B cell (primary cell): ENCODE measurements around the gene EDC4. TPM values are rescaled to one million over a fixed set of nuclear protein-coding genes. Genes with fewer than 3 reads are reported as not detected.

Experiments
- ATAC-seq: fragments of 200-7000 bp; cut with Tn5 transposase; one replicate; pipeline ENCODE4 v1.10.0; 2021; ENCODE audit warnings: low read depth, mild to moderate bottlenecking, moderate number of reproducible peaks, moderate library complexity
- CTCF ChIA-PET: fragments of 350-600 bp; sonication (Branson Sonifier 250); formaldehyde crosslinking; loops from one replicate; lab custom pipeline; 2021; ENCODE audit warnings: antibody characterized with exemption, inconsistent platforms; lab: Charles Lee
- POLR2A ChIA-PET: fragments of 350-600 bp; sonication (Branson Sonifier 250); formaldehyde crosslinking; loops from one replicate; lab custom pipeline; 2021; ENCODE audit warnings: antibody characterized with exemption; lab: Charles Lee
- DNase-seq: peaks from one replicate; pipeline ENCODE4 v3.0.0; 2013
- H2AFZ ChIP-seq: 2 replicates; pipeline ENCODE4 v1.6.1; 2012; ENCODE audit warnings: mild to moderate bottlenecking, low read depth, low read length; ENCODE audit not compliant: insufficient read depth, poor library complexity, severe bottlenecking
- H3K27ac ChIP-seq, 2 donors: 1 replicate in 1 of 2; 2 replicates in 1 of 2; pipeline ENCODE4 v1.5.1; 2012 to 2013; ENCODE audit warnings: low read length in 2 of 2, mild to moderate bottlenecking in 2 of 2, moderate library complexity in 1 of 2
- H3K27me3 ChIP-seq, 4 experiments: fragments of 200-600 bp in 1 of 4; sonication (generic) in 1 of 4; replicated peaks in 1 of 4; 1 replicate in 2 of 4; 2 replicates in 2 of 4; pipeline versions ENCODE4 v1.6.1 to v1.7.0; 2013 to 2016; ENCODE audit warnings: low read length in 3 of 4, mild to moderate bottlenecking in 2 of 4, mixed read lengths in 1 of 4, moderate library complexity in 1 of 4; ENCODE audit not compliant: insufficient read depth in 4 of 4, control insufficient read depth in 3 of 4; ENCODE audit errors: control extremely low read depth in 1 of 4
- H3K36me3 ChIP-seq, 2 experiments: replicated peaks in 1 of 2; 1 replicate in 1 of 2; 2 replicates in 1 of 2; pipeline versions ENCODE4 v1.6.1 to v1.7.1; 2013; ENCODE audit warnings: low read length in 1 of 2; ENCODE audit not compliant: insufficient read depth in 2 of 2, control insufficient read depth in 1 of 2; ENCODE audit errors: control extremely low read depth in 1 of 2, extremely low read depth in 1 of 2
- H3K4me1 ChIP-seq, 2 donors: fragments of 200-600 bp in 1 of 2; sonication (generic) in 1 of 2; 1 replicate in 1 of 2; 2 replicates in 1 of 2; pipeline versions ENCODE4 v1.5.1 to v1.6.1; 2013 to 2017; ENCODE audit warnings: low read length in 2 of 2; ENCODE audit not compliant: control insufficient read depth in 2 of 2, insufficient read depth in 2 of 2
- H3K4me2 ChIP-seq: replicated peaks from 2 replicates; pipeline ENCODE3; 2012; ENCODE audit warnings: mild to moderate bottlenecking, low read depth, low read length; ENCODE audit not compliant: poor library complexity, severe bottlenecking
- H3K4me3 ChIP-seq, 5 experiments: fragments of 200-600 bp in 1 of 5; sonication (generic) in 1 of 5; 1 replicate in 3 of 5; 2 replicates in 2 of 5; pipeline versions ENCODE4 v1.5.1 to v1.7.0; 2011 to 2016; ENCODE audit warnings: low read length in 4 of 5, mild to moderate bottlenecking in 4 of 5, low read depth in 2 of 5, control low read depth in 1 of 5, moderate library complexity in 1 of 5; ENCODE audit not compliant: insufficient read depth in 1 of 5; ENCODE audit errors: control extremely low read depth in 1 of 5, extremely low read depth in 1 of 5
- H3K79me2 ChIP-seq: fragments of 200-600 bp; sonication (generic); one replicate; pipeline ENCODE4 v1.6.0; 2016; ENCODE audit warnings: low read length; ENCODE audit not compliant: control insufficient read depth, insufficient read depth
- H3K9ac ChIP-seq: fragments of 200-600 bp; sonication (generic); 2 replicates; pipeline ENCODE4 v1.6.1; 2017; ENCODE audit warnings: mild to moderate bottlenecking, low read length, moderate library complexity
- H3K9me3 ChIP-seq, 3 donors: one replicate each; pipeline versions ENCODE4 v1.6.1 to v1.7.1; 2013; ENCODE audit warnings: low read length in 2 of 3; ENCODE audit not compliant: control insufficient read depth in 2 of 3, insufficient read depth in 1 of 3; ENCODE audit errors: control extremely low read depth in 1 of 3
- H4K20me1 ChIP-seq: 2 replicates; pipeline ENCODE4 v1.6.0; 2012; ENCODE audit warnings: mild to moderate bottlenecking, low read length; ENCODE audit not compliant: insufficient read depth, control insufficient read depth, poor library complexity, severe bottlenecking
- H3K27ac Mint-ChIP-seq: one replicate; pipeline ENCODE4 v1.8.0; 2021; ENCODE audit warnings: mixed read lengths
- H3K27me3 Mint-ChIP-seq: one replicate; pipeline ENCODE4 v1.8.0; 2021; ENCODE audit warnings: mixed read lengths
- H3K4me1 Mint-ChIP-seq: one replicate; pipeline ENCODE4 v1.8.0; 2021; ENCODE audit warnings: mixed read lengths
- H3K4me3 Mint-ChIP-seq: one replicate; pipeline ENCODE4 v1.8.0; 2021; ENCODE audit warnings: mixed read lengths
- H3K9me3 Mint-ChIP-seq: one replicate; pipeline ENCODE4 v1.8.0; 2022; ENCODE audit warnings: mixed read lengths; ENCODE audit not compliant: insufficient read depth
- EZH2 ChIP-seq: IDR thresholded peaks from 2 replicates; pipeline ENCODE4 v1.6.1; 2012; ENCODE audit warnings: borderline replicate concordance, low read depth, mild to moderate bottlenecking, moderate library complexity, low read length; ENCODE audit not compliant: insufficient read depth, poor library complexity, severe bottlenecking
- WGBS: methylation state at CpG from one replicate; pipeline ENCODE4 v1.1.5; 2013; ENCODE audit warnings: missing lambda C conversion rate; ENCODE audit not compliant: insufficient coverage; 5-methylcytosine and 5-hydroxymethylcytosine counted together
- intact Hi-C: fragments of 100-400 bp; cut with micrococcal nuclease; formaldehyde crosslinking; loops from one replicate; pipeline ENCODE4 v1.10.0; 2022
- polyA plus RNA-seq: library from polyadenylated mRNA; depleted of rRNA; stranded (reverse); fragments of >200 nt; gene quantifications from 2 replicates; pipeline ENCODE4 v1.2.3, GENCODE V29; 2012
- total RNA-seq, 2 donors: library from RNA; stranded (reverse); fragments of 120-200 nt in 1 of 2; gene quantifications; 1 replicate in 1 of 2; 2 replicates in 1 of 2; pipeline versions ENCODE4 v1.2.3 to v1.2.4, GENCODE V29; 2013 to 2022
- TF ChIP-seq, protein P1 (sequence below): fragments of 200-600 bp; IDR thresholded peaks from one replicate; pipeline ENCODE4 v1.8.0; 2022; ENCODE audit warnings: antibody characterized with exemption, mild to moderate bottlenecking

The EDC4 gene
- total and polyA plus RNA-seq, 2 donors (not counting 1 experiment from before 2014, with no cell fraction given): 84.5 to 95.1 TPM

DNA sequence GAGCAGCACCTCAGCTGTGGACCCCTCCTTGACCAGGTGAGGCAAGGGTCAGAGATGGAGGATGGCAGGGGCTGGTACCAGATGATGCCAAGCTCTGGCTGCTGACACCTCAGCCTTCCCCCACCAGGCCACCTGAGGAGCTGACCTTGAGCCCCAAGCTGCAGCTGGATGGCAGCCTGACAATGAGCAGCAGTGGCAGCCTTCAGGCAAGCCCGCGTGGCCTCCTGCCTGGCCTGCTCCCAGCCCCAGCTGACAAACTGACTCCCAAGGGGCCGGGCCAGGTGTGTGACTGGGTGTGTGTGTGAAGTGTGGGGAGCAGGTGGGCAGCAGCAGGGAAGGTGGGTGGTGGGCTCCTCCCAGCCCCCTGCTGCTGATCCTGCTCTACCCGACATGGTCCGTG lies 7.1 kb downstream of the EDC4 start:
- ATAC-seq (no peak), DNase-seq (no peak)
- peaks cover 22% of the 10 kb centered on the region for H3K79me2 ChIP-seq
- H3K27ac ChIP-seq: no peak overlapping the region
- no peaks in the 10 kb centered on the region for H3K27me3 ChIP-seq
- H3K4me3 ChIP-seq: no peak overlapping the region
- 81% methylated on average over 5 of the region's 5 CpGs for WGBS
- Mint-ChIP-seq H3K27ac (no peak overlapping the region), H3K27me3 (no peaks in the 10 kb centered on the region), H3K4me3 (no peak overlapping the region), H3K9me3 (no peaks in the 10 kb centered on the region), H3K4me1 (peaks cover 10% of the 10 kb centered on the region)
- TF ChIP-seq, protein P1, sequence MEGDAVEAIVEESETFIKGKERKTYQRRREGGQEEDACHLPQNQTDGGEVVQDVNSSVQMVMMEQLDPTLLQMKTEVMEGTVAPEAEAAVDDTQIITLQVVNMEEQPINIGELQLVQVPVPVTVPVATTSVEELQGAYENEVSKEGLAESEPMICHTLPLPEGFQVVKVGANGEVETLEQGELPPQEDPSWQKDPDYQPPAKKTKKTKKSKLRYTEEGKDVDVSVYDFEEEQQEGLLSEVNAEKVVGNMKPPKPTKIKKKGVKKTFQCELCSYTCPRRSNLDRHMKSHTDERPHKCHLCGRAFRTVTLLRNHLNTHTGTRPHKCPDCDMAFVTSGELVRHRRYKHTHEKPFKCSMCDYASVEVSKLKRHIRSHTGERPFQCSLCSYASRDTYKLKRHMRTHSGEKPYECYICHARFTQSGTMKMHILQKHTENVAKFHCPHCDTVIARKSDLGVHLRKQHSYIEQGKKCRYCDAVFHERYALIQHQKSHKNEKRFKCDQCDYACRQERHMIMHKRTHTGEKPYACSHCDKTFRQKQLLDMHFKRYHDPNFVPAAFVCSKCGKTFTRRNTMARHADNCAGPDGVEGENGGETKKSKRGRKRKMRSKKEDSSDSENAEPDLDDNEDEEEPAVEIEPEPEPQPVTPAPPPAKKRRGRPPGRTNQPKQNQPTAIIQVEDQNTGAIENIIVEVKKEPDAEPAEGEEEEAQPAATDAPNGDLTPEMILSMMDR: no peak
- no peak for TF ChIP-seq EZH2
- no peaks in the 10 kb centered on the region for H3K9me3 ChIP-seq
- peaks cover 0 to 5% of the 10 kb centered on the region in 2 donors for H3K4me1 ChIP-seq
- no peak overlapping the region for H2AFZ ChIP-seq
- peaks cover 0 to 83% of the 10 kb centered on the region in 2 experiments for H3K36me3 ChIP-seq
- intact Hi-C loops: no loop called here
- CTCF ChIA-PET: interaction anchor here (0.6 to 1.2 kb wide), 3 partner anchors 10 to 185 kb away, joined by 3 to 4 read pairs (median 3); no protein-coding TSS in a partner anchor
- no peak overlapping the region for H3K9ac ChIP-seq
- H4K20me1 ChIP-seq: peaks cover 18% of the 10 kb centered on the region
- POLR2A ChIA-PET: no interaction called here
- H3K4me2 ChIP-seq: no peak overlapping the region

DNA sequence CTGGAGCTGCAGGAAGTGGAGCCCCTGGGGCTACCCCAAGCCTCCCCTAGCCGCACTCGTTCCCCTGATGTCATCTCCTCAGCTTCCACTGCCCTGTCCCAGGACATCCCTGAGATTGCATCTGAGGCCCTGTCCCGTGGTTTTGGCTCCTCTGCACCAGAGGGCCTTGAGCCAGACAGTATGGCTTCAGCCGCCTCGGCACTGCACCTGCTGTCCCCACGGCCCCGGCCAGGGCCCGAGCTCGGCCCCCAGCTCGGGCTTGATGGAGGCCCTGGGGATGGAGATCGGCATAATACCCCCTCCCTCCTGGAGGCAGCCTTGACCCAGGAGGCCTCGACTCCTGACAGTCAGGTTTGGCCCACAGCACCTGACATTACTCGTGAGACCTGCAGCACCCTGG lies 7.7 kb downstream of the EDC4 start:
- TF ChIP-seq, protein P1: no peak
- no peak for TF ChIP-seq EZH2
- no peak overlapping the region for H3K4me2 ChIP-seq
- H3K9ac ChIP-seq: no peak overlapping the region
- H3K27ac Mint-ChIP-seq: no peak overlapping the region
- intact Hi-C loops: no loop called here
- H3K9me3 ChIP-seq: no peaks in the 10 kb centered on the region
- ATAC-seq (no peak), DNase-seq (no peak)
- no peak overlapping the region for H2AFZ ChIP-seq
- ChIA-PET POLR2A (no interaction called here), CTCF (interaction anchor here (1.1 to 9.3 kb wide), 4 partner anchors 9 to 185 kb away, joined by 3 to 151 read pairs (median 4); no protein-coding TSS in a partner anchor)
- H3K4me1 ChIP-seq: no peaks in the 10 kb centered on the region
- H3K27me3 ChIP-seq: no peaks in the 10 kb centered on the region
- H3K79me2 ChIP-seq: peaks cover 16% of the 10 kb centered on the region
- H3K4me1 Mint-ChIP-seq: peaks cover 3% of the 10 kb centered on the region
- H3K4me3 Mint-ChIP-seq: no peak overlapping the region
- 90% methylated on average over 11 of the region's 13 CpGs for WGBS
- no peak overlapping the region for H3K4me3 ChIP-seq
- H3K27ac ChIP-seq: no peak overlapping the region
- H4K20me1 ChIP-seq: peaks cover 11% of the 10 kb centered on the region
- H3K36me3 ChIP-seq: peaks cover 0 to 89% of the 10 kb centered on the region in 2 experiments
- no peaks in the 10 kb centered on the region for H3K9me3 Mint-ChIP-seq
- no peaks in the 10 kb centered on the region for H3K27me3 Mint-ChIP-seq
